Measurements from ENCODE around the gene CIB2.

CIB2 gene

DNA sequence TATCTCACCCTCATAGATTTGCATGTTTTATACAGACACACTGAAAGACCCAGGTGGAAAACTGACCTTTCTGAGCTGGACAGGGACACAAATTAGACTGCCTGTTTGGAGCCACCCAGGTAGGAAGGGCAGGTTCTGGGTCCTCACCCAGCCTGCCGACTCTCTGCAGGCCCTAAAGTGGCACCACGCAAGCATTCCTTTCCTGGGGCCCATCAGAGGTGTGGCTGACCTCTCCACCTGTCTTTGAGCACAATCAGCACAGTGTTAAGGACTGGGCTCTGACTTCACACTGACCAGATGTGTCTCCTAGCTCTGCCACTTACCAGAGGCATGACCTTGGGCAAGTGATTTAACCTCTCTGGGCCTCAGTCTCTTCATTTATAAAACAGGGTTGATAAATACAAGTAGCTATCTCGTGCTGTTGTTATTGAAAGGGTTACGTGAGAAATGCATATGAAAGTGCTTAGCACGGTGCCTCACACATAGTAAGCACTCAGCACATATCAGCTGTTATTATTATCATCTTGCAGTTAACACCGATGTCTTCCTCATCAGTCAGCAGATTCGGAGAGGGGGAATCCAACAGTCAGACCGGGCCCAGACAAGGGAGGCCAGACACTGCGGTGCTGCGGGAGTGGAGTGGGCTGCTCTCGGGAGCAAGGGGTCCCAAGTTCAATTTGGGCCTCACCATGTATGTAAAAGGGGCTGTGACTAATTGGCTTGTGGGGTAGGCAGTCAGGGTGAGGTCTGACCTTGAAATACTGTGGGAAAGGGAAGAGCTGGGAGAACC is 51.8 kb downstream of the CIB2 start:
- TF ChIP-seq, protein P1, sequence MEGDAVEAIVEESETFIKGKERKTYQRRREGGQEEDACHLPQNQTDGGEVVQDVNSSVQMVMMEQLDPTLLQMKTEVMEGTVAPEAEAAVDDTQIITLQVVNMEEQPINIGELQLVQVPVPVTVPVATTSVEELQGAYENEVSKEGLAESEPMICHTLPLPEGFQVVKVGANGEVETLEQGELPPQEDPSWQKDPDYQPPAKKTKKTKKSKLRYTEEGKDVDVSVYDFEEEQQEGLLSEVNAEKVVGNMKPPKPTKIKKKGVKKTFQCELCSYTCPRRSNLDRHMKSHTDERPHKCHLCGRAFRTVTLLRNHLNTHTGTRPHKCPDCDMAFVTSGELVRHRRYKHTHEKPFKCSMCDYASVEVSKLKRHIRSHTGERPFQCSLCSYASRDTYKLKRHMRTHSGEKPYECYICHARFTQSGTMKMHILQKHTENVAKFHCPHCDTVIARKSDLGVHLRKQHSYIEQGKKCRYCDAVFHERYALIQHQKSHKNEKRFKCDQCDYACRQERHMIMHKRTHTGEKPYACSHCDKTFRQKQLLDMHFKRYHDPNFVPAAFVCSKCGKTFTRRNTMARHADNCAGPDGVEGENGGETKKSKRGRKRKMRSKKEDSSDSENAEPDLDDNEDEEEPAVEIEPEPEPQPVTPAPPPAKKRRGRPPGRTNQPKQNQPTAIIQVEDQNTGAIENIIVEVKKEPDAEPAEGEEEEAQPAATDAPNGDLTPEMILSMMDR (IDR thresholded peaks at IDR 0.05), result no peak
- Histone ChIP-seq H3K4me3 (no peak overlapping the region), H3K27ac (no peak overlapping the region)
- no peak for DNase-seq (ENCODE audit: low spot score)

DNA sequence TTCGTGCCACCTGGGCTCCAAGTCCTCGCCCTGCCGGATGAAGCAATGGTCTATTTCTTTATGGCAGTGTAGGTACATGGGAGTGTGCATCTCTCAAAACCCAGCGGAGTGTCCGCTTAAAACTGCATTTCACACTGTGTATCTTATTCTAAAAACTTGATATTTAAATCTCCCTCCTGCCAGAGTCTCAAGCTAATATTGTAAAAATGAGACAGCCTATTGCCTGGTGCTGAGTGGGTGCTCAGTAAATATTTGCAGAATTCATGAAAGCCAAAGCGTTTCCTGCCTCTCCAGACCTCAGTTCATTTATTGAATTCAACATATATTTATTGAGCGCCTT is 53.4 kb downstream of the CIB2 start:
- peak overlapping the region; percentile 88 to 94 for H3K27ac ChIP-seq
- no peak for DNase-seq (ENCODE audit: low spot score)
- H3K4me3 ChIP-seq, result peak overlapping the region; percentile 91
- TF ChIP-seq, protein P1 (IDR thresholded peaks at IDR 0.05), result no peak

GRCh38 chr15:78077053-78077870 is 54.0 kb downstream of the CIB2 start, which contains the start of gene TBC1D2B:
TSS of gene TBC1D2B (minus strand) at chr15:78077711. CDS start at chr15:78077652, 59 bp downstream.
- no peak for DNase-seq (ENCODE audit: low spot score)
- Histone ChIP-seq H3K4me3 (peak within 1 kb of the TSS; percentile 91), H3K27ac (peak within 1 kb of the TSS; percentile 88 to 94)
- TF ChIP-seq, protein P1 (IDR thresholded peaks at IDR 0.05), result no peak

DNA sequence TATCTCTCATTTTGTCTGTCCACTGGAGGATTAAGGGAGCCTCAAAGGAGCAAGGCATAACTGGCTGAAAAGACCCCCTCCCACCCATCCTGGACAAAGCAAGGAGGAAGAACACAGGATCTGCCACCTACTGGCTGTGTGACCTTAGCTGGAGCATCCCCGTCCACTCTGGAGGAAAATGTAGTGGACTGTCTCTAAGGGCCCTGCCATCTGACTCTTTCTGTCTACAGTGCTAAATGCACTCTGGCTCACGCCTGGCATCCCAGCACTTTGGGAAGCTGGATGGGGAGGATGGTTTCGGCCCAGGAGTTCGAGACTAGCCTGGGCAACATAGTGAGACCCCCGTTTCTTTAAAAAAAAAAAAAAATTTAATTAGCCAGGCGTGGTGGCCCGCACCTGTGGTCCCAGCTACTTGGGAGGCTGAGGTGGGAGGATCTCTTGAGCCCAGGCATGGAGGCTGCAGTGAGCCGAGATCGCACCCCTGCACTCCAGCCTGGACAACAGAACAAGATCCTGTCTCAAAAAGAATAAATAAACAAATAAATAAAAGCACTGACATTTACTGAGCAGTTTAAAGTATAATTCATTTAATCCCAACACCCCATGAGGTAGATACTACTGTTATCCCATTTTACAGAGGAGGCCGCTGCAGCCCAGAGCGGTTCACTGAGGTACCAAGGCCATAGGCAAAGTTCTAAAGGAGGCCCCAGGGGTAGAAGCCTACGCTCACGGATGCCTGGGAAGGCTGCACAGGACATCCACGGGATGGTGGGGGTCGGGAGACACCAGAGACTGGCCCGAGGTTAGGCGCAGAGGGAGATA is 54.8 kb downstream of the CIB2 start:
- peak overlapping the region; percentile 91 for H3K4me3 ChIP-seq
- no peak for DNase-seq (ENCODE audit: low spot score)
- peak overlapping the region; percentile 88 to 94 for H3K27ac ChIP-seq
- TF ChIP-seq, protein P1 (IDR thresholded peaks at IDR 0.05), result no peak

- Histone ChIP-seq H3K4me3 (peak overlapping the region; percentile 91), H3K27ac (peak overlapping the region; percentile 88 to 94)
- DNase-seq (ENCODE audit: low spot score), result no peak
- TF ChIP-seq, protein P1 (IDR thresholded peaks at IDR 0.05), result no peak
Measured at GRCh38 chr15:78075490-78076230, 55.6 kb downstream of the CIB2 start.

GRCh38 chr15:78073046-78073787 is 58.0 kb downstream of the CIB2 start:
- Histone ChIP-seq H3K27ac (peak overlapping the region; percentile 22 to 78), H3K4me3 (peak overlapping the region; percentile 46)
- TF ChIP-seq, protein P1 (IDR thresholded peaks at IDR 0.05), result no peak
- no peak for DNase-seq (ENCODE audit: low spot score)

All from coronary artery (tissue), 2 donors.